ENCODE data around the gene PKHD1. TPM values are rescaled to one million over a fixed set of nuclear protein-coding genes. Genes with fewer than 3 reads are reported as not detected.
"Not testable (repeated sequence)": the region's sequence is repeated elsewhere in the genome, so short reads cannot be mapped to it uniquely, and the experiment has no call there.

The PKHD1 gene
- total RNA-seq, 1 donor from 2014 or later, result 0.02 TPM

- no peak overlapping the region for H3K4me3 Mint-ChIP-seq
- H3K27ac Mint-ChIP-seq, result no peak overlapping the region
These were observed 137.9 kb downstream of the PKHD1 start for GRCh38 chr6:51949526-51949925.

GRCh38 chr6:51939695-51940094 is 147.7 kb downstream of the PKHD1 start:
- not testable (repeated sequence) for H3K4me3 Mint-ChIP-seq; H3K27ac Mint-ChIP-seq; DNase-seq (ENCODE audit: low spot score in 2 of 2, unreplicated experiment in 2 of 2); H3K36me3 Mint-ChIP-seq; H3K4me1 Mint-ChIP-seq; H3K9me3 Mint-ChIP-seq; H3K27me3 Mint-ChIP-seq (ENCODE audit: low read depth)

More at GRCh38 chr6:51949526-51949925, 137.9 kb downstream of the PKHD1 start:
- DNase-seq (ENCODE audit: low spot score in 2 of 2, unreplicated experiment in 2 of 2), result no peak
- Mint-ChIP-seq H3K36me3 (no peaks in the 10 kb centered on the region), H3K9me3 (no peaks in the 10 kb centered on the region), H3K27me3 (ENCODE audit: low read depth) (peaks cover 2% of the 10 kb centered on the region), H3K4me1 (no peaks in the 10 kb centered on the region)
- no peak for TF ChIP-seq CTCF (IDR thresholded peaks at IDR 0.05; ENCODE audit: unreplicated experiment)

GRCh38 chr6:51936531-51937290 is 150.7 kb downstream of the PKHD1 start:
- Mint-ChIP-seq H3K4me1 (no peaks in the 10 kb centered on the region), H3K27me3 (ENCODE audit: low read depth) (peaks cover 5% of the 10 kb centered on the region), H3K27ac (no peak overlapping the region), H3K36me3 (no peaks in the 10 kb centered on the region), H3K4me3 (no peak overlapping the region), H3K9me3 (peaks cover 9% of the 10 kb centered on the region)
- TF ChIP-seq CTCF (IDR thresholded peaks at IDR 0.05; ENCODE audit: unreplicated experiment), result no peak
- no peak for DNase-seq (ENCODE audit: low spot score in 2 of 2, unreplicated experiment in 2 of 2)

GRCh38 chr6:51934098-51934497 is 153.3 kb downstream of the PKHD1 start:
- no peaks in the 10 kb centered on the region for H3K36me3 Mint-ChIP-seq
- peaks cover 8% of the 10 kb centered on the region for H3K27me3 Mint-ChIP-seq (ENCODE audit: low read depth)
- H3K27ac Mint-ChIP-seq, result no peak overlapping the region
- TF ChIP-seq CTCF (IDR thresholded peaks at IDR 0.05; ENCODE audit: unreplicated experiment), result peak; percentile 31
- H3K4me1 Mint-ChIP-seq, result no peaks in the 10 kb centered on the region
- DNase-seq (ENCODE audit: low spot score in 2 of 2, unreplicated experiment in 2 of 2), result no peak
- no peak overlapping the region for H3K4me3 Mint-ChIP-seq
- peaks cover 5% of the 10 kb centered on the region for H3K9me3 Mint-ChIP-seq

GRCh38 chr6:51932956-51933355 is 154.5 kb downstream of the PKHD1 start:
- Mint-ChIP-seq H3K36me3 (no peaks in the 10 kb centered on the region), H3K9me3 (no peaks in the 10 kb centered on the region), H3K4me3 (no peak overlapping the region), H3K27ac (no peak overlapping the region), H3K27me3 (ENCODE audit: low read depth) (peaks cover 8% of the 10 kb centered on the region), H3K4me1 (no peaks in the 10 kb centered on the region)
- no peak for DNase-seq (ENCODE audit: low spot score in 2 of 2, unreplicated experiment in 2 of 2)
- TF ChIP-seq CTCF (IDR thresholded peaks at IDR 0.05; ENCODE audit: unreplicated experiment), result no peak

- no peaks in the 10 kb centered on the region for H3K4me1 Mint-ChIP-seq
These were observed 156.8 kb downstream of the PKHD1 start for GRCh38 chr6:51930602-51931001.

More at GRCh38 chr6:51930602-51931001, 156.8 kb downstream of the PKHD1 start:
- TF ChIP-seq CTCF (IDR thresholded peaks at IDR 0.05; ENCODE audit: unreplicated experiment), result no peak
- Mint-ChIP-seq H3K27me3 (ENCODE audit: low read depth) (peaks cover 10% of the 10 kb centered on the region), H3K27ac (no peak overlapping the region), H3K36me3 (no peaks in the 10 kb centered on the region), H3K4me3 (no peak overlapping the region), H3K9me3 (no peaks in the 10 kb centered on the region)
- no peak for DNase-seq (ENCODE audit: low spot score in 2 of 2, unreplicated experiment in 2 of 2)
